PC-3 (cell line): Measurements from ENCODE around the gene ZFYVE27. TPM values are rescaled to one million over a fixed set of nuclear protein-coding genes. Genes with fewer than 3 reads are reported as not detected.

ENCODE experiments used
- ATAC-seq: fragments of 200-7000 bp; cut with Tn5 transposase; 2 replicates; pipeline ENCODE4 v1.9.1; 2020; ENCODE audit warnings: mild to moderate bottlenecking, moderate library complexity
- BruUV-seq: library from RNA; stranded (reverse); fragments of 400-500 nt; replicated peaks from 2 replicates; lab custom pipeline; 2021; lab: Mats Ljungman, UMichigan
- CTCF ChIA-PET: fragments of 300-600 bp; sonication (Branson Sonifier 250); formaldehyde crosslinking; loops from one replicate; lab custom pipeline; 2022; ENCODE audit warnings: antibody characterized with exemption; lab: Charles Lee
- POLR2A ChIA-PET: fragments of 300-600 bp; sonication (Branson Sonifier 250); formaldehyde crosslinking; loops from one replicate; lab custom pipeline; 2022; ENCODE audit warnings: antibody characterized with exemption; ENCODE audit not compliant: unreplicated experiment; lab: Charles Lee
- DNase-seq: peaks from one replicate; pipeline ENCODE4 v3.0.0-alpha.2; 2015
- H2AFZ ChIP-seq: fragments of 300-600 bp; sonication (generic); 2 replicates; pipeline ENCODE4 v1.6.0; 2016; ENCODE audit warnings: antibody characterized with exemption, low read length
- H3F3A ChIP-seq: fragments of 300-600 bp; sonication (generic); one replicate; pipeline ENCODE4 v1.6.0; 2017; ENCODE audit warnings: antibody characterized with exemption, low read length, control low read depth, mild to moderate bottlenecking; ENCODE audit not compliant: unreplicated experiment
- H3K27ac ChIP-seq: fragments of 300-600 bp; sonication (generic); 2 replicates; pipeline ENCODE4 v1.5.1; 2016; ENCODE audit warnings: mild to moderate bottlenecking, low read length
- H3K27me3 ChIP-seq: fragments of 300-600 bp; sonication (generic); 2 replicates; pipeline ENCODE4 v1.6.1; 2016; ENCODE audit warnings: low read length, mixed read lengths
- H3K36me3 ChIP-seq: fragments of 300-600 bp; sonication (generic); 2 replicates; pipeline ENCODE4 v1.6.1; 2016; ENCODE audit warnings: low read depth, mixed run types, low read length, mixed read lengths
- H3K4me1 ChIP-seq: fragments of 300-600 bp; sonication (generic); 2 replicates; pipeline ENCODE4 v1.5.1; 2016; ENCODE audit warnings: low read length; ENCODE audit not compliant: insufficient read depth
- H3K4me2 ChIP-seq: fragments of 300-600 bp; sonication (generic); 2 replicates; pipeline ENCODE4 v1.6.0; 2016; ENCODE audit warnings: low read length
- H3K4me3 ChIP-seq: fragments of 300-600 bp; sonication (generic); 2 replicates; pipeline ENCODE4 v1.5.1; 2016; ENCODE audit warnings: mild to moderate bottlenecking, low read length, mixed read lengths
- H3K79me2 ChIP-seq: fragments of 300-600 bp; sonication (generic); 2 replicates; pipeline ENCODE4 v1.6.1; 2017; ENCODE audit warnings: low read length, mixed read lengths
- H3K9ac ChIP-seq: fragments of 300-600 bp; sonication (generic); 2 replicates; pipeline ENCODE4 v1.6.0; 2016; ENCODE audit warnings: mild to moderate bottlenecking, low read length
- H3K9me2 ChIP-seq: fragments of 300-600 bp; sonication (generic); replicated peaks from 2 replicates; pipeline ENCODE4 v1.6.1; 2016; ENCODE audit warnings: mixed run types, low read length, mixed read lengths
- H3K9me3 ChIP-seq: fragments of 300-600 bp; sonication (generic); 2 replicates; pipeline ENCODE4 v1.6.1; 2016; ENCODE audit warnings: low read length, mixed read lengths
- H4K20me1 ChIP-seq: fragments of 300-600 bp; sonication (generic); 2 replicates; pipeline ENCODE4 v1.6.1; 2016; ENCODE audit warnings: low read length, mixed read lengths
- CTCF ChIP-seq: fragments of 300-600 bp; sonication (generic); conservative IDR thresholded peaks from 2 replicates; pipeline ENCODE4 v1.5.1; 2017; ENCODE audit warnings: antibody characterized with exemption, low read depth, mild to moderate bottlenecking, low read length
- EZH2 ChIP-seq: fragments of 300-600 bp; sonication (generic); IDR thresholded peaks from one replicate; pipeline ENCODE4 v1.6.1; 2017; ENCODE audit warnings: antibody characterized with exemption, mild to moderate bottlenecking, low read length; ENCODE audit not compliant: unreplicated experiment
- EZH2phosphoT487 ChIP-seq: fragments of 300-600 bp; sonication (generic); IDR thresholded peaks from 2 replicates; pipeline ENCODE4 v1.6.1; 2018; ENCODE audit warnings: mild to moderate bottlenecking, antibody characterized with exemption, low read length, borderline replicate concordance
- intact Hi-C: fragments of 100-400 bp; cut with micrococcal nuclease; formaldehyde crosslinking; loops from 2 replicates; pipeline ENCODE4 v1.9.0; 2023
- total RNA-seq: library from RNA; depleted of rRNA; stranded (reverse); fragments of >200 nt; gene quantifications from 2 replicates; pipeline ENCODE4 v1.2.3, GENCODE V29; 2014

Gene ZFYVE27
- total RNA-seq, 1 experiment from 2014 or later = 13.1 TPM

DNA sequence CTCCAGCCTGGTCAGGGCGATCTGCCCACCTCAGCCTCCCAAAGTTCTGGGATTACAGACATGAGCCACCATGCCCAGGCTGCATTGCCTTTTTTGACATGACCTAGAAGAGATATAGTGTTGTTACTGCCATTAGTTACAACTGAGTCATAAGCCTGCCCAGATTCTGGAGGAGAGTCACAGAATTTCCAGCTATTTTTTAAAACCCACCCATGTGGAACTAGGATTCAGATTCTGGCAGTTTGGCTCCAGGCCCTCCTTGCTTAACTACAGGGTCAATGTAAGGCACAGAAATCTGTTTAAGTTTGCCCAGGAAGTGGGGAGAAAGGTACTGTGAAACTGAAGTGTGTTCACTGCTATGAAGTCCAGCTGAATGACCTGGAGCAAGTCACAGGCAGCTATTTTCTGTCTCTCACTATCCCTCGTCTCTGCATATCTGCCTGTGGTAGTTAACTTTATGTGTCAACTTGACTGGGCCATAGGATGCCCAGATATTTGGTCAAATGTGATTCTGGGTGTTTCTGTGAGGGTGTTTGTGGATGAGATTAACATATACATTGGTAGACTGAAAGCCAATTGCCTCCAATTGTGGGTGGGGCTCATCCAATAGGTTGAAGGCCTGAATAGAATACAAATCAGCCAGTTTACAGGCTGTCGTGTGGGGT is 31.8 kb upstream of the ZFYVE27 start:
- no peak overlapping the region for H3K4me3 ChIP-seq
- no peaks in the 10 kb centered on the region for H3K79me2 ChIP-seq
- no peak for ATAC-seq
- no peak for DNase-seq
- no peaks in the 10 kb centered on the region for H3K27me3 ChIP-seq
- H3K9me3 ChIP-seq = no peaks in the 10 kb centered on the region
- no peak overlapping the region for H3K4me2 ChIP-seq
- H3F3A ChIP-seq = no peaks in the 10 kb centered on the region
- CTCF ChIA-PET = no interaction called here
- H3K4me1 ChIP-seq = no peaks in the 10 kb centered on the region
- H3K27ac ChIP-seq = no peak overlapping the region
- no peaks in the 10 kb centered on the region for H3K36me3 ChIP-seq
- no peak overlapping the region for H2AFZ ChIP-seq
- H4K20me1 ChIP-seq = no peaks in the 10 kb centered on the region
- POLR2A ChIA-PET = no interaction called here
- intact Hi-C loops = no loop called here
- no peaks in the 10 kb centered on the region for H3K9me2 ChIP-seq
- no TSS peak for BruUV-seq
- H3K9ac ChIP-seq = no peak overlapping the region
- TF ChIP-seq EZH2 (no peak), CTCF (no peak), EZH2phosphoT487 (no peak)

DNA sequence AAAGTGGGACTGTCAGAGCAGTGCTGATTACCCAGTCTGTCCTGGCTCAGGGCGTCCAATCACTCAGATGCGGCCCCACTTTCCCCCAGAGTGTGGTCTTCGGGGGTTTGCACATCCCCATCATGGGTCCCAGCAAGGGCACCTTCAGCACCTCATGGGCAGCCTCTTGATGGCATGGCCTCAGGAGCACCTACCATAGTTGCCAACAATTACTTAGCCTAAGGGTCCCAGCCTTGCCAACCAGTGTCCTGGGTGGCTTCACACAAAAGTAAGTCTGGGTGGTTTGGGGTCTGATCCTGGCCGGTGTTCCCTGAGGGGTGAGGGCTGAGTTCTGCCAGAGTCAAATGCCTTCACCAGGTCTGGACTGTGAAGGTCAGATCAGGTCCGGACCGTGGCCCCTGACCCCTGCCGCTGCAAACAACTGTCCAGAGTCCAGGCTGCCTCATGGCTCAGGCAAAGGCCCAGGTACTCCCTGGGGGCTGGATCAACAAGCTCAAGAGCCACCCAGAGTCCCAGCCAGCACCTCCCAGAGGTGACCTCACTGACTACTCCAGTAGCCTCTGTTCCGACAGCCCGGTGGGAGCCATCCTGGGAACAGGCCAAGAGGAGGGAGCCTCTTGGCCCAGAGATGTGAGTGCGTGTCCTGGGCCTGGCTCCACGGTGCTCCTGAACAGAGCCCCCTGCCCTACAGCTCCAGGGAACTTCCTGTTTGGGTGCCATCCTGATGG is 29.6 kb upstream of the ZFYVE27 start:
- no peaks in the 10 kb centered on the region for H4K20me1 ChIP-seq
- H3K9ac ChIP-seq = no peak overlapping the region
- H3K4me1 ChIP-seq = no peaks in the 10 kb centered on the region
- no peak overlapping the region for H3K4me3 ChIP-seq
- no peaks in the 10 kb centered on the region for H3K79me2 ChIP-seq
- no peak overlapping the region for H2AFZ ChIP-seq
- H3K9me3 ChIP-seq = no peaks in the 10 kb centered on the region
- no peaks in the 10 kb centered on the region for H3K9me2 ChIP-seq
- no peaks in the 10 kb centered on the region for H3K36me3 ChIP-seq
- H3K27me3 ChIP-seq = no peaks in the 10 kb centered on the region
- DNase-seq = no peak
- no TSS peak for BruUV-seq
- no peak overlapping the region for H3K27ac ChIP-seq
- no peaks in the 10 kb centered on the region for H3F3A ChIP-seq
- POLR2A ChIA-PET = no interaction called here
- no peak for TF ChIP-seq EZH2phosphoT487
- no peak for TF ChIP-seq CTCF
- TF ChIP-seq EZH2 = no peak
- ATAC-seq = no peak
- CTCF ChIA-PET = no interaction called here
- intact Hi-C loops = no loop called here
- H3K4me2 ChIP-seq = no peak overlapping the region

GRCh38 chr10:97708167-97708566 is 28.8 kb upstream of the ZFYVE27 start:
- Histone ChIP-seq H3K27ac (no peak overlapping the region), H3K4me3 (no peak overlapping the region), H3K9me3 (no peaks in the 10 kb centered on the region), H3K9ac (no peak overlapping the region), H3F3A (no peaks in the 10 kb centered on the region), H2AFZ (no peak overlapping the region), H3K4me2 (no peak overlapping the region), H3K27me3 (no peaks in the 10 kb centered on the region), H4K20me1 (no peaks in the 10 kb centered on the region), H3K79me2 (no peaks in the 10 kb centered on the region), H3K4me1 (peaks cover 4% of the 10 kb centered on the region; the same call in 1 of the 2 replicates), H3K9me2 (no peaks in the 10 kb centered on the region), H3K36me3 (no peaks in the 10 kb centered on the region)
- ATAC-seq = no peak
- intact Hi-C loops = no loop called here
- no peak for DNase-seq
- ChIA-PET CTCF (no interaction called here), POLR2A (no interaction called here)
- no peak for TF ChIP-seq EZH2
- no peak for TF ChIP-seq EZH2phosphoT487
- no peak for TF ChIP-seq CTCF
- BruUV-seq = no TSS peak
